Vagina (tissue), 2 donors: Measurements from ENCODE around the gene TRIO. TPM values are rescaled to one million over a fixed set of nuclear protein-coding genes. Genes with fewer than 3 reads are reported as not detected.

Experiments used
- DNase-seq, 2 donors: peaks; one replicate each; pipeline ENCODE4 v3.0.0-alpha.2; 2017; ENCODE audit errors: extremely low spot score in 2 of 2
- H3K27ac ChIP-seq: fragments of 200-600 bp; sonication (generic); one replicate; pipeline ENCODE4 v1.5.1; 2019
- H3K27me3 ChIP-seq: fragments of 200-600 bp; sonication (generic); one replicate; pipeline ENCODE4 v1.5.1; 2019
- H3K36me3 ChIP-seq, 2 donors: fragments of 200-600 bp; sonication (generic); one replicate each; pipeline ENCODE4 v1.5.1; 2017 to 2019
- H3K4me1 ChIP-seq: fragments of 200-600 bp; sonication (generic); one replicate; pipeline ENCODE4 v1.5.1; 2019
- H3K4me3 ChIP-seq, 2 donors: fragments of 200-600 bp; sonication (generic); 1 replicate in 1 of 2; 2 replicates in 1 of 2; pipeline ENCODE4 v1.5.1; 2016 to 2019
- H3K9me3 ChIP-seq: fragments of 200-600 bp; sonication (generic); one replicate; pipeline ENCODE4 v1.5.1; 2019
- POLR2A ChIP-seq, 2 donors: fragments of 450-650 bp; IDR thresholded peaks; one replicate each; pipeline ENCODE4 v1.6.1; 2017; ENCODE audit warnings: antibody characterized with exemption in 2 of 2, mild to moderate bottlenecking in 2 of 2, moderate library complexity in 2 of 2
- POLR2AphosphoS5 ChIP-seq, 2 donors: sonication (generic); formaldehyde crosslinking; IDR thresholded peaks; one replicate each; pipeline ENCODE4 v1.9.0; 2017; ENCODE audit warnings: antibody characterized with exemption in 2 of 2, mild to moderate bottlenecking in 2 of 2, low read depth in 1 of 2; ENCODE audit not compliant: insufficient read depth in 1 of 2
- intact Hi-C: fragments of 100-400 bp; cut with DNase I; formaldehyde crosslinking; loops from one replicate; pipeline ENCODE4 v1.15.1; 2023
- total RNA-seq: library from RNA; depleted of rRNA; stranded (reverse); fragments of >200 nt; gene quantifications from one replicate; pipeline ENCODE4 v1.2.3, GENCODE V29; 2016
- TF ChIP-seq, protein P1 (sequence below), 3 experiments: fragments of 450-650 bp in 2 of 3; fragments of 200-600 bp in 1 of 3; sonication (generic) in 1 of 3; IDR thresholded peaks; one replicate each; pipeline ENCODE4 v1.5.1; 2017 to 2019; ENCODE audit warnings: antibody characterized with exemption in 3 of 3, mild to moderate bottlenecking in 2 of 3, moderate library complexity in 2 of 3

Gene TRIO
- total RNA-seq, 1 donor from 2014 or later: 142 TPM

DNA sequence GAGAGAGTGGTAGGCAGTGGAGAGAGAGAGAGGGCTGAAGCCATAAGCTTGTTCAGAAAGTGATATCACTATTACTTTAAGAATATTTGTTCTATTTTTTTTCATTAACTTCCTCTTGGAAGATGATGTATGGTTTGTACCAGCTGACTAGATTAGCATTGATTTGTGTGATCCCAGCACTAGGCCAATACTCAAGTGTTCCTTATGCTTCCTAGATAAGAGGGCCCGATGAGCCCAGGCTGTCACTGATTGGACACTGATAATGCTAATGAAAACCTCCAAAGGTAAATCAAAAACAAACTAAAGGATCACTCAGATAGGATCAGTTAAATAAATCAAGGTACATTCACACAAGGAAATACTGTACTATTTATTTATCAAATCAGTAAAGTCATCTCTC is 385.8 kb downstream of the TRIO start:
- H3K27ac ChIP-seq: no peak overlapping the region
- intact Hi-C loops: no loop called here
- H3K4me1 ChIP-seq: no peaks in the 10 kb centered on the region
- H3K27me3 ChIP-seq: no peaks in the 10 kb centered on the region
- DNase-seq: no peak
- no peak overlapping the region for H3K4me3 ChIP-seq
- H3K9me3 ChIP-seq: no peaks in the 10 kb centered on the region
- no peak for TF ChIP-seq POLR2AphosphoS5 (IDR thresholded peaks at IDR 0.05; ENCODE audit: insufficient read depth in 1 of 2, low read depth in 1 of 2)
- TF ChIP-seq, protein P1, sequence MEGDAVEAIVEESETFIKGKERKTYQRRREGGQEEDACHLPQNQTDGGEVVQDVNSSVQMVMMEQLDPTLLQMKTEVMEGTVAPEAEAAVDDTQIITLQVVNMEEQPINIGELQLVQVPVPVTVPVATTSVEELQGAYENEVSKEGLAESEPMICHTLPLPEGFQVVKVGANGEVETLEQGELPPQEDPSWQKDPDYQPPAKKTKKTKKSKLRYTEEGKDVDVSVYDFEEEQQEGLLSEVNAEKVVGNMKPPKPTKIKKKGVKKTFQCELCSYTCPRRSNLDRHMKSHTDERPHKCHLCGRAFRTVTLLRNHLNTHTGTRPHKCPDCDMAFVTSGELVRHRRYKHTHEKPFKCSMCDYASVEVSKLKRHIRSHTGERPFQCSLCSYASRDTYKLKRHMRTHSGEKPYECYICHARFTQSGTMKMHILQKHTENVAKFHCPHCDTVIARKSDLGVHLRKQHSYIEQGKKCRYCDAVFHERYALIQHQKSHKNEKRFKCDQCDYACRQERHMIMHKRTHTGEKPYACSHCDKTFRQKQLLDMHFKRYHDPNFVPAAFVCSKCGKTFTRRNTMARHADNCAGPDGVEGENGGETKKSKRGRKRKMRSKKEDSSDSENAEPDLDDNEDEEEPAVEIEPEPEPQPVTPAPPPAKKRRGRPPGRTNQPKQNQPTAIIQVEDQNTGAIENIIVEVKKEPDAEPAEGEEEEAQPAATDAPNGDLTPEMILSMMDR (IDR thresholded peaks at IDR 0.05): no peak
- no peak for TF ChIP-seq POLR2A (IDR thresholded peaks at IDR 0.05)
- H3K36me3 ChIP-seq: no peaks in the 10 kb centered on the region

DNA sequence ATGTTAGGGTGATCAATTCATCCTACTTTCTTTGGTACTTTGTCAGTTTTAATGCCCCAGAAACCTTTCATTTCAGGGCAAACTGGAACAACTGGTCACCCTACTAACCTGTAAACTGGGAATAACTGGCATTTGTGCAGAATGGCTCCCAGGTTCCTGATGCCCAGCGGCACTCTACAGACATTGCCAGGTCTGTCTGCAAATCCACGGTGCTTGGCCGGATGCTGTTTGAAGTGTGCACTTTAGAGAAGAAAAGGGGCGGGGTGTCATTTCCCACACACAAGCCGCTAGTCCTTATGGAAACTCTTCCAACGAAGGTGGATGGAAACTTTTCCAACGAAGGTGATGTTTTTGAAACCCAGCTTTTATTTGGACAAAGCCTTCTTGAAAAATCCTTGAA is 388.5 kb downstream of the TRIO start:
- H3K4me1 ChIP-seq: no peaks in the 10 kb centered on the region
- TF ChIP-seq POLR2A (IDR thresholded peaks at IDR 0.05) (no peak), POLR2AphosphoS5 (IDR thresholded peaks at IDR 0.05; ENCODE audit: insufficient read depth in 1 of 2, low read depth in 1 of 2) (no peak)
- TF ChIP-seq, protein P1 (IDR thresholded peaks at IDR 0.05): no peak
- H3K27ac ChIP-seq: no peak overlapping the region
- DNase-seq: no peak
- no peaks in the 10 kb centered on the region for H3K36me3 ChIP-seq
- H3K4me3 ChIP-seq: no peak overlapping the region
- intact Hi-C loops: no loop called here
- H3K9me3 ChIP-seq: no peaks in the 10 kb centered on the region
- H3K27me3 ChIP-seq: no peaks in the 10 kb centered on the region

- Histone ChIP-seq H3K4me3 (no peak overlapping the region), H3K36me3 (no peaks in the 10 kb centered on the region), H3K27me3 (no peaks in the 10 kb centered on the region), H3K4me1 (no peaks in the 10 kb centered on the region), H3K9me3 (no peaks in the 10 kb centered on the region), H3K27ac (no peak overlapping the region)
- TF ChIP-seq POLR2AphosphoS5 (IDR thresholded peaks at IDR 0.05; ENCODE audit: insufficient read depth in 1 of 2, low read depth in 1 of 2): no peak
- no peak for TF ChIP-seq POLR2A (IDR thresholded peaks at IDR 0.05)
- TF ChIP-seq, protein P1 (IDR thresholded peaks at IDR 0.05): no peak
- no peak for DNase-seq
- intact Hi-C loops: no loop called here
Measured at GRCh38 chr5:14532180-14532579, 389.0 kb downstream of the TRIO start.

DNA sequence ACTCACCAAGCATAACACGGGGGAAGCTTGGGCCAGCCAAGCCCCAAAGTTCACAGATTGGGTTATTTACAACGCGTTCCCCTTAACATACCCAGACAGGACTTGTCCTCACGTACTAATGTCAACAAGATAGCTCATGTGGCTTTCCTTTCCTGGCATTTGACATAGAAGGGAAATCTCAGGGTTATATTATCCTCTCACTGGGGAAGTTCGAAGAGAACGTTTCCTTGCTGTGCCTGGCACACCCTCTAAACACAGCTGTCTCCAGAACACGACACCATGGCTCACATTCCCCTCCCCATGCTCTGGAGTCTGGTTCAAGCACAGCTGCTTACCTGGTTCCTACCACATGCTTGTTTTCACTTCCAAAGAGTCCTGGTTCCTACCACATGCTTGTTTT is 391.6 kb downstream of the TRIO start:
- no peaks in the 10 kb centered on the region for H3K9me3 ChIP-seq
- DNase-seq: no peak
- intact Hi-C loops: no loop called here
- H3K4me3 ChIP-seq: no peak overlapping the region
- H3K27me3 ChIP-seq: no peaks in the 10 kb centered on the region
- TF ChIP-seq POLR2AphosphoS5 (IDR thresholded peaks at IDR 0.05; ENCODE audit: insufficient read depth in 1 of 2, low read depth in 1 of 2): no peak
- TF ChIP-seq, protein P1 (IDR thresholded peaks at IDR 0.05): no peak
- no peak for TF ChIP-seq POLR2A (IDR thresholded peaks at IDR 0.05)
- no peak overlapping the region for H3K27ac ChIP-seq
- H3K4me1 ChIP-seq: no peaks in the 10 kb centered on the region
- H3K36me3 ChIP-seq: no peaks in the 10 kb centered on the region

- no peak for DNase-seq
- Histone ChIP-seq H3K36me3 (no peaks in the 10 kb centered on the region), H3K9me3 (no peaks in the 10 kb centered on the region), H3K4me3 (no peak overlapping the region), H3K27me3 (no peaks in the 10 kb centered on the region), H3K27ac (no peak overlapping the region), H3K4me1 (no peaks in the 10 kb centered on the region)
- TF ChIP-seq POLR2A (IDR thresholded peaks at IDR 0.05) (no peak), POLR2AphosphoS5 (IDR thresholded peaks at IDR 0.05; ENCODE audit: insufficient read depth in 1 of 2, low read depth in 1 of 2) (no peak)
- TF ChIP-seq, protein P1 (IDR thresholded peaks at IDR 0.05): no peak
- intact Hi-C loops: no loop called here
Measured at GRCh38 chr5:14545308-14545707, 402.2 kb downstream of the TRIO start.
